ENCODE results near the gene CYSRT1. TPM values are rescaled to one million over a fixed set of nuclear protein-coding genes. Genes with fewer than 3 reads are reported as not detected.

CYSRT1 gene
- total and polyA plus RNA-seq, 5 donors = 0.17 to 0.32 TPM; not detected in 3

DNA sequence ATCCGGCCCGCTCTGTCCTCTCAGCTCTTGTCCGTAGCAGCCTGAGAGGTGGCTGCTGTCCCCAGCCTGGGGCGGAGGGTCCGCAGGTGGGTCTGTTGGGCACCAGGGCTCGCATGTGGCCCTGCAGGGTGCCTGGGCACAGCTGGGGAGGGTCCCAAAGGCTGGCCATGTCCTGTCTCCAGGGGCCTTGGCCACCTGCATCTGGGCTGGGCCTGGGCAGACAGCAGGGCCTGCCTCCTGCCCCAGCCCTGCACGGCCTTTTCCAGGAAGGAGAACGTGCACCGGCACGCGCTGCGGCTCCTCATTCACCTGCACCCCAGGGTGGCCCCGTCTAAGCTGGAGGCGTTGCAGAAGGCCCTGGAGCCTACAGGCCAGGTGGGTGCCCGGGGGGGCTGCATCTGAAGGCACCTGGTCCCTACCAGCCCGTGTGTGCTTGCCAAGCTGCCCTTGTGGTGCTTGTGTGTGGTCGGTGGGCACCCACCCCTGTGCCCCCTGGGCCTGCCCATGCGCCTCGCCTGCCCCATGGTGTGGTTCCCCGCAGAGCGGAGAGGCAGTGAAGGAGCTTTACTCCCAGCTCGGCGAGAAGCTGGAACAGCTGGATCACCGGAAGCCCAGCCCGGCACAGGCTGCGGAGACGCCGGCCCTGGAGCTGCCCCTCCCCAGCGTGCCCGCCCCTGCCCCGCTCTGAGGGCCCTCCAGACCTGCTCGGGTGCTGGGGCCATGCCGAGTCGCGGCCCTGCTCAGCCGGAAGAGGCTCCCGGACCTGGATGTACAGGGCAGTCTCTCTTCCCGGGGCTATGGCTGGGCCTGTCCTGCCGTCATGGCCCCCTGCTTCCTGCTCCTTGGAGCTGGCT lies 47.5 kb downstream of the CYSRT1 start:
- Histone ChIP-seq H3K27ac (ENCODE audit: low read length) (no peak overlapping the region), H3K27me3 (ENCODE audit: control insufficient read depth, insufficient read depth) (no peaks in the 10 kb centered on the region), H3K4me1 (ENCODE audit: control insufficient read depth, insufficient read depth, low read length) (peaks cover 15% of the 10 kb centered on the region), H3K9me3 (ENCODE audit: control insufficient read depth, low read length) (no peaks in the 10 kb centered on the region), H3K4me3 (ENCODE audit: low read length) (no peak overlapping the region)
- intact Hi-C loops (cut with DNase I) = no loop called here
- ATAC-seq = no peak
- 93% methylated on average over 39 of the region's 39 CpGs for WGBS
- DNase-seq = peak in 2 of 3 donors; percentile 22 to 63

DNA sequence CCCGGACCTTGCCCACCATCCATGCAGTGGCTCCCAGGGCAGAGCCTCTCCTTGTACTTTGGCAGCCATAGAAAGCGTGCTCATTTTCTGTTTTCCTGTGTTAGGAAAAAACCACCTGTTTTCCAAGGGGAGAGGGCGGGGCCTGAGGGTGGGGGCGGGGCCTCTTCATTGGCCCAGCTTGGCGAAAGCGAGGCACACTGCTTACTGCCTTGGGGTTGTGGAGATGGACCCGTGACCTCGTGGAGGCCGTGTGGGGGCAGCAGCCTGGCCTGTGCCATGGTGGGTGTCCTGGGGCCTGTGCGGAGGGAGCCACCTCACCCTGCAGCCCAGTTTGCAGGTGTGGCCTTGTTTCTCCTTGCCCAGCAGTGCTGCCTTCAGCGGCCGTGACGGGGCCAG lies 48.1 kb downstream of the CYSRT1 start:
- DNase-seq (no peak), ATAC-seq (no peak)
- 80% methylated on average over 13 of the region's 13 CpGs for WGBS
- Histone ChIP-seq H3K9me3 (ENCODE audit: control insufficient read depth, low read length) (no peaks in the 10 kb centered on the region), H3K4me3 (ENCODE audit: low read length) (no peak overlapping the region), H3K27ac (ENCODE audit: low read length) (no peak overlapping the region), H3K4me1 (ENCODE audit: control insufficient read depth, insufficient read depth, low read length) (peaks cover 15% of the 10 kb centered on the region), H3K27me3 (ENCODE audit: control insufficient read depth, insufficient read depth) (no peaks in the 10 kb centered on the region)
- intact Hi-C loops (cut with DNase I) = no loop called here

DNA sequence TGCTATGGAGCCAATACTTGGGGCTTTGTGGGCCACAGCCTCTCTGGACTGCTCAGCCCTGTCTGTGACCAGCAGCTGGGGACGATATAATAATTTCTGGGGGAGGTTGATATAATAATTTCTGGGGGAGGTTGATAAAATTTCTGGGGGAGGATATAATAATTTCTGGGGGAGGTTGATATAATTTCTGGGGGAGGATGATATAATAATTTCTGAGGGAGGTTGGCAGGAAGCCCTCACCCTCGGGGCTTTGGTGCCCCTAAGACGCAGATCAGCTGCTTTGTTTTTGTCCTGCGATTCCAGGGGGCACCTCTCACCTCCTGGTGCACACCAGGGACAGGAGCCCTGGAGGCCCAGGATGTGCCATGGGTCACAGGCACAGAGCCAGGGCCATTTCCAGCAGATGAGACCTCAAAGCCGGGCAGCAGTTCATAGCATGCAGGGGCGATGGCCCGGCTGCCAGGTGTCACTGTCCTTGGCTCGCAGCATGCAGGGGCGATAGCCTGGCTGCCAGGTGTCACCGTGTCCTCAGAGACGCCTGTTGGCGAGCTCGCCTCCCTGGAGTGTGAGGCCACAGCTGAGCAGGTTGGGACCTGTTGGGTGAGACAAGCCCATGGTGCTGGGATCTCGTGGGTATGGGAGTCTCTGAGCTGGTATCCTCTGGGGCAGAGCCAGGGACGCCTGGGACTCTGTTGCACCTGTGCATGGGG lies 48.8 kb downstream of the CYSRT1 start:
- DNase-seq = peak; percentile 15 to 57 (median 45)
- Histone ChIP-seq H3K4me3 (ENCODE audit: low read length) (no peak overlapping the region), H3K9me3 (ENCODE audit: control insufficient read depth, low read length) (no peaks in the 10 kb centered on the region), H3K4me1 (ENCODE audit: control insufficient read depth, insufficient read depth, low read length) (peaks cover 15% of the 10 kb centered on the region), H3K27me3 (ENCODE audit: control insufficient read depth, insufficient read depth) (no peaks in the 10 kb centered on the region), H3K27ac (ENCODE audit: low read length) (no peak overlapping the region)
- 74% methylated on average over 15 of the region's 15 CpGs for WGBS
- intact Hi-C loops (cut with DNase I) = no loop called here
- ATAC-seq = no peak

DNA sequence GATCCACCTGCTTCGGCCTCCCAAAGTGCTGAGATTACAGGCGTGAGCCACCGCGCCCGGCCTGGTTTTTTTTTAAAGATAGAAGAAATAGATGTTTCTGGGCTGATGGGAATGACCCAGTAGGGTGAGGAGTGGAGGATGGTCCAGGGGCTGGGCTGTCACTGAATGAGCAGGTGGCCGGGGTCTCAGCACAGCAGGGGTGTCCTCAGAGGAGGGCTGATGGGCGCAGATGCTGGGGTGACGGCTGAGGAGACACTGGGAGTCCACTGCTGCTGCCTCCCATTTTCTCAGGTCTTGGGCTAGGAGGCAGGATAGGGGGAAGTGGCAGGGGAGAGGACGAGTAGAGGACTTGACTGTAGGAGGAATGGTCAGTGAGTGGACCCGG lies 50.2 kb downstream of the CYSRT1 start:
- no peak for ATAC-seq
- no peaks in the 10 kb centered on the region for H3K27me3 ChIP-seq (ENCODE audit: control insufficient read depth, insufficient read depth)
- H3K9me3 ChIP-seq (ENCODE audit: control insufficient read depth, low read length) = no peaks in the 10 kb centered on the region
- no peak overlapping the region for H3K27ac ChIP-seq (ENCODE audit: low read length)
- WGBS = 84% methylated on average over 10 of the region's 10 CpGs
- no peak overlapping the region for H3K4me3 ChIP-seq (ENCODE audit: low read length)
- DNase-seq = no peak
- peaks cover 5% of the 10 kb centered on the region for H3K4me1 ChIP-seq (ENCODE audit: control insufficient read depth, insufficient read depth, low read length)
- intact Hi-C loops (cut with DNase I) = no loop called here

Other genes starting within 250 kb of the CYSRT1 start
Only the 30 nearest of the 32 such genes appear.
- gene PAXX, start 232.8 kb upstream of the CYSRT1 start, total RNA-seq = 10 to 100 TPM; 24.8 to 30.4 (median 27.6) TPM
- 44.5 TPM for gene PAXX, start 232.8 kb upstream of the CYSRT1 start, polyA plus RNA-seq
- 1 to 10 TPM; 2.8 to 6.2 (median 4.8) TPM for gene CLIC3, start 228.6 kb upstream of the CYSRT1 start, total RNA-seq
- gene CLIC3, start 228.6 kb upstream of the CYSRT1 start, polyA plus RNA-seq = 6.2 TPM
- gene ABCA2, start 196.9 kb upstream of the CYSRT1 start, total RNA-seq = 10 to 100 TPM; 32.2 to 42.4 (median 39.3) TPM
- gene ABCA2, start 196.9 kb upstream of the CYSRT1 start, polyA plus RNA-seq = 40.4 TPM
- gene FUT7, start 193.1 kb upstream of the CYSRT1 start, total RNA-seq = under 1 TPM in 3 of 4 donors, not detected in 1; 0.09 to 0.24 (median 0.20) TPM
- 0.07 TPM for gene FUT7, start 193.1 kb upstream of the CYSRT1 start, polyA plus RNA-seq
- gene NPDC1, start 179.0 kb upstream of the CYSRT1 start, total RNA-seq = 10 to 100 TPM; 68.3 to 81.0 (median 71.4) TPM
- gene NPDC1, start 179.0 kb upstream of the CYSRT1 start, polyA plus RNA-seq = 69.7 TPM
- gene ENTPD2, start 171.1 kb upstream of the CYSRT1 start, total RNA-seq = 1 to 10 TPM in 3 of 4 donors, under 1 TPM in 1; 0.92 to 2.9 (median 1.4) TPM
- gene ENTPD2, start 171.1 kb upstream of the CYSRT1 start, polyA plus RNA-seq = 2.1 TPM
- gene SAPCD2, start 154.6 kb upstream of the CYSRT1 start, total RNA-seq = under 1 TPM; 0.08 to 0.63 (median 0.28) TPM
- gene SAPCD2, start 154.6 kb upstream of the CYSRT1 start, polyA plus RNA-seq = 0.18 TPM
- gene UAP1L1, start 147.7 kb upstream of the CYSRT1 start, total RNA-seq = 10 to 100 TPM in 3 of 4 donors, 1 to 10 TPM in 1; 9.8 to 14.0 (median 12.4) TPM
- gene UAP1L1, start 147.7 kb upstream of the CYSRT1 start, polyA plus RNA-seq = 10.1 TPM
- 10 to 100 TPM; 23.9 to 31.3 (median 28.1) TPM for gene MAN1B1, start 138.2 kb upstream of the CYSRT1 start, total RNA-seq
- 24.8 TPM for gene MAN1B1, start 138.2 kb upstream of the CYSRT1 start, polyA plus RNA-seq
- gene DPP7, start 110.4 kb upstream of the CYSRT1 start, total RNA-seq = 100 to 1,000 TPM; 211 to 288 (median 239) TPM
- 252 TPM for gene DPP7, start 110.4 kb upstream of the CYSRT1 start, polyA plus RNA-seq
- gene GRIN1, start 86.0 kb upstream of the CYSRT1 start, total RNA-seq = under 1 TPM in 1 of 4 donors, not detected in 3; 0.08 TPM
- gene GRIN1, start 86.0 kb upstream of the CYSRT1 start, polyA plus RNA-seq = 0.09 TPM
- not detected for gene LRRC26, start 55.1 kb upstream of the CYSRT1 start, total RNA-seq
- gene LRRC26, start 55.1 kb upstream of the CYSRT1 start, polyA plus RNA-seq = not detected
- gene TMEM210, start 53.1 kb upstream of the CYSRT1 start, total RNA-seq = not detected
- not detected for gene TMEM210, start 53.1 kb upstream of the CYSRT1 start, polyA plus RNA-seq
- 10 to 100 TPM; 31.9 to 45.7 (median 37.4) TPM for gene ANAPC2, start 36.6 kb upstream of the CYSRT1 start, total RNA-seq
- gene ANAPC2, start 36.6 kb upstream of the CYSRT1 start, polyA plus RNA-seq = 26.6 TPM
- gene SSNA1, start 36.5 kb upstream of the CYSRT1 start, total RNA-seq = 10 to 100 TPM; 43.2 to 57.8 (median 48.3) TPM
- gene SSNA1, start 36.5 kb upstream of the CYSRT1 start, polyA plus RNA-seq = 86.4 TPM
- 10 to 100 TPM in 1 of 4 donors, 1 to 10 TPM in 3; 5.4 to 13.9 (median 8.9) TPM for gene TPRN, start 24.4 kb upstream of the CYSRT1 start, total RNA-seq
- gene TPRN, start 24.4 kb upstream of the CYSRT1 start, polyA plus RNA-seq = 4.8 TPM
- 10 to 100 TPM; 28.9 to 41.3 (median 39.9) TPM for gene TMEM203, start 19.5 kb upstream of the CYSRT1 start, total RNA-seq
- gene TMEM203, start 19.5 kb upstream of the CYSRT1 start, polyA plus RNA-seq = 47.5 TPM
- gene NDOR1, start 19.5 kb upstream of the CYSRT1 start, total RNA-seq = 1 to 10 TPM; 5.1 to 7.9 (median 5.9) TPM
- gene NDOR1, start 19.5 kb upstream of the CYSRT1 start, polyA plus RNA-seq = 5.2 TPM
- 10 to 100 TPM; 17.7 to 25.9 (median 23.7) TPM for gene RNF208, start 2.9 kb upstream of the CYSRT1 start, total RNA-seq
- gene RNF208, start 2.9 kb upstream of the CYSRT1 start, polyA plus RNA-seq = 36.0 TPM
- gene RNF224, start 2.3 kb downstream of the CYSRT1 start, total RNA-seq = not detected
- 0.09 TPM for gene RNF224, start 2.3 kb downstream of the CYSRT1 start, polyA plus RNA-seq
- gene SLC34A3, start 5.7 kb downstream of the CYSRT1 start, total RNA-seq = not detected
- not detected for gene SLC34A3, start 5.7 kb downstream of the CYSRT1 start, polyA plus RNA-seq
- gene TUBB4B, start 16.1 kb downstream of the CYSRT1 start, total RNA-seq = 100 to 1,000 TPM; 203 to 461 (median 332) TPM
- 591 TPM for gene TUBB4B, start 16.1 kb downstream of the CYSRT1 start, polyA plus RNA-seq
- gene STPG3, start 26.1 kb downstream of the CYSRT1 start, total RNA-seq = under 1 TPM in 3 of 4 donors, not detected in 1; 0.31 to 0.46 (median 0.32) TPM
- 0.23 TPM for gene STPG3, start 26.1 kb downstream of the CYSRT1 start, polyA plus RNA-seq
- 10 to 100 TPM; 34.8 to 38.6 (median 37.1) TPM for gene NELFB, start 30.2 kb downstream of the CYSRT1 start, total RNA-seq
- gene NELFB, start 30.2 kb downstream of the CYSRT1 start, polyA plus RNA-seq = 33.8 TPM
- 10 to 100 TPM; 10.9 to 17.2 (median 13.1) TPM for gene TOR4A, start 52.6 kb downstream of the CYSRT1 start, total RNA-seq
- 6.2 TPM for gene TOR4A, start 52.6 kb downstream of the CYSRT1 start, polyA plus RNA-seq
- 10 to 100 TPM in 1 of 4 donors, 1 to 10 TPM in 3; 4.5 to 14.5 (median 7.9) TPM for gene NRARP, start 77.1 kb downstream of the CYSRT1 start, total RNA-seq
- gene NRARP, start 77.1 kb downstream of the CYSRT1 start, polyA plus RNA-seq = 4.2 TPM
- gene EXD3, start 198.0 kb downstream of the CYSRT1 start, total RNA-seq = 10 to 100 TPM in 2 of 4 donors, 1 to 10 TPM in 2; 7.9 to 13.4 (median 11.1) TPM
- gene EXD3, start 198.0 kb downstream of the CYSRT1 start, polyA plus RNA-seq = 14.6 TPM
- 1 to 10 TPM; 3.1 to 7.5 (median 4.5) TPM for gene NOXA1, start 198.2 kb downstream of the CYSRT1 start, total RNA-seq
- 4.3 TPM for gene NOXA1, start 198.2 kb downstream of the CYSRT1 start, polyA plus RNA-seq
- gene ENTPD8, start 216.2 kb downstream of the CYSRT1 start, total RNA-seq = not detected
- gene ENTPD8, start 216.2 kb downstream of the CYSRT1 start, polyA plus RNA-seq = not detected
- gene NSMF, start 234.2 kb downstream of the CYSRT1 start, total RNA-seq = 10 to 100 TPM; 12.4 to 21.5 (median 18.6) TPM
- gene NSMF, start 234.2 kb downstream of the CYSRT1 start, polyA plus RNA-seq = 25.5 TPM

All from right cardiac atrium (tissue), 5 donors.